Thyroid gland (tissue), 4 donors: Measurements from ENCODE around the gene FAM89B.

Experiments
- CTCF ChIP-seq, 6 experiments: fragments of 200-600 bp in 3 of 6; fragments of 450-650 bp in 3 of 6; sonication (generic) in 3 of 6; IDR thresholded peaks; one replicate each; pipeline ENCODE4 v1.5.1; 2016 to 2019; ENCODE audit warnings: antibody characterized with exemption in 6 of 6, mild to moderate bottlenecking in 2 of 6, inconsistent platforms in 1 of 6, moderate library complexity in 1 of 6
- POLR2A ChIP-seq, 2 donors: fragments of 450-650 bp; IDR thresholded peaks; one replicate each; pipeline ENCODE4 v1.6.1; 2017; ENCODE audit warnings: antibody characterized with exemption in 2 of 2, mild to moderate bottlenecking in 2 of 2, moderate library complexity in 1 of 2

DNA sequence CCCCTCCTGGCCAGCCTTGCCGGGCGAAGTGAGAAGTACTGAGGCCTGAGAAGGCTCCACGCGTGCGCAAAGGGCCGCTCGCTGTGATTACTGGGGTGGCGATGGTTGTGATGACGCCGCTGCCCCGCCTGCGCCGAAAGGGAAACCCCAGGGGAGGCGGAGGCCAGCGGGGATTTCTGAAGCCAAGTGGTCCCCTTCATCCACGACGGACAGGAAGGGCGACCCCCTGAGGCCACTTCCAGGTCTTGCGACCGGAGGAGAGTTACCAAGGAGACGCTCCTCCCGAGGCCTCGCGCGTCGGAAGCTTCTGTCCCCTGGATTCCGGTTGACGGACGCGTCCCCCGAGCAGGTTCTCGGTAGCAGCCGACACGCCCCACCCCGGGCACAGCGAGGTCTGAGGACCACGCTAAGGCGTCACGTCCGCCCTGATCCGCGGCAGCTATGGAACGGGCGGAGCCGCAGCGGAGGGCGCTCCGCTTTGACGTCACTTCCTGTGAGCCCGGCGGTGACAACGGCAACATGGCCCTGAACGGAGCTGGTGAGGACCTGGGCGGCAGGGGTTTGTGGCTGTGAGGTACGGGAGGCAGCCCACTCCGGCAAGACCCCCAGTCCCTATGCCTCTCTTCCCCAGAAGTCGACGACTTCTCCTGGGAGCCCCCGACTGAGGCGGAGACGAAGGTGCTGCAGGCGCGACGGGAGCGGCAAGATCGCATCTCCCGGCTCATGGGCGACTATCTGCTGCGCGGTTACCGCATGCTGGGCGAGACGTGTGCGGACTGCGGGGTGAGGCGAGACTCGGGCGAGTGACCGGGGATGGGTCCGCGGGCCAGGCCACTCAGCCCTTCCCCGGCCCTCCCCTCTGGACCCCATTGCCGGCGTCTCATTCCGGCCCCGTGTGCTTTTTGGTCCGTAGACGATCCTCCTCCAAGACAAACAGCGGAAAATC, 2.1 kb upstream of the FAM89B start, which contains the start of gene ZNRD2:
- TF ChIP-seq POLR2A (IDR thresholded peaks at IDR 0.05) (peak in 1 of 2 donors; percentile 78), CTCF (IDR thresholded peaks at IDR 0.05) (peak in 4 of 6 experiments; percentile 41 to 66 (median 53))
